GM18505 (cell line): ENCODE results near the gene GJD4.

Source experiments
- ATAC-seq: cut with Tn5 transposase; IDR thresholded peaks from one replicate; pipeline ENCODE4 v1.9.1; 2021; ENCODE audit not compliant: unreplicated experiment
- POLR2A ChIP-seq: IDR thresholded peaks from 4 replicates; pipeline ENCODE4 v1.6.1; 2011; ENCODE audit warnings: borderline replicate concordance; ENCODE audit not compliant: insufficient read depth, insufficient read length; ENCODE audit errors: extremely low read depth

The GJD4 gene

DNA sequence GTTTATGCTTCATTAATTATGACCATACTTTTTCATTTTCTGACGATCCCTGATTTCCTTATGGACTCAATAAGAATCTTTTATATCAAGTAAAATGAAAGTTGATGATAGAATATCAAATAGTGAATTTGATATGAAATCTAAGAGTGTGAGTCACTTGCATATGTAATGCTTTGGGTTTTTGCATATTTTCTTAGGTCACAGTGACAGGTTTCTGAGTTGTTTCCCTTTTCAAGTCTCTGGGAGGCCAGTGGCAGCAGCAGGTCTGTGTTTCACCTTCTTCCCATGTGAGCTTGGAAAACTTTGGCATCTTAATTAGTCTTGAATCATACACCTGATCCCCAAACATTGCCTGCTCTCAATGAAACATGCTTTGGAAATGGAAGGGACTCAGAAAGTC, 34.7 kb upstream of the GJD4 start:
- TF ChIP-seq POLR2A = no peak

DNA sequence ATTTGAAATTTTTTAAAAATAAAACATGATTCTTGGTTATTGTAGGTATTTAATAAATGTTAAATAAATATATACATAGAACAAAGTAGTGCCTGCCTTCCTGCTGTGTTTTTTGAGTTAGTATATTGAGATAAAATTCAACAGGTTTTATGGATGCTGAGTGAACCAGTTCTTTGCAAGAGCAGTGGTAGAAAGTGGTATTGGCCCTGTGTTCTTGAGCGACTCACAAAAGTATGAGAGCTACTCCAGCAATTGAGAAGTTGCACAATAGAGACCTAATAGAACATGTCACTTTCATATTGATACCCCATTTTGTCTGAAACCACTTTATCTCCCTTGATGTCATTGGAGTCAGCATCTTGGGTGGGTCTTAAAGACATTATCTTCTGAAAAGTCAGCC, 32.6 kb upstream of the GJD4 start:
- no peak for TF ChIP-seq POLR2A
- no peak for ATAC-seq

More for the DNA sequence above, 34.7 kb upstream of the GJD4 start:
- no peak for ATAC-seq

DNA sequence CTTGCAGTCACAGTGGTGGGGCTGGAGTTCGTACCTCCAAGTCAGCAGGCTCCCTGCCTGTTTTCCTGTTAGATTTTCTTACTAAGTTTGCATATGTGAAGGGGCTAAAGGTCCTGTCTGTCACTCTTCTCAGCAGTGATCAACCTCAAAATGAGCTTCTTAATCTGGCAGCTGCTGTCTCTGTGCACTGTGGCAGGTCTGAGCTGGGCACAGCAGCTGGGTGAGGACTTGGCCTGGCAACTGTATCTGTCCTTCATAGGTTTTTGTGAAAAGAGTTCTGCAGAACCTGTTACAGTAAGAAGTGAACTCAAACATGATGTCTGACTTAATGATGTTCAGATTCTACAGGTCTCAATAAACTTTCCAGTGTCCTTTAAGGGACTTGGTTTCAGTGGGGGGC, 31.3 kb upstream of the GJD4 start:
- no peak for ATAC-seq
- TF ChIP-seq POLR2A = no peak

DNA sequence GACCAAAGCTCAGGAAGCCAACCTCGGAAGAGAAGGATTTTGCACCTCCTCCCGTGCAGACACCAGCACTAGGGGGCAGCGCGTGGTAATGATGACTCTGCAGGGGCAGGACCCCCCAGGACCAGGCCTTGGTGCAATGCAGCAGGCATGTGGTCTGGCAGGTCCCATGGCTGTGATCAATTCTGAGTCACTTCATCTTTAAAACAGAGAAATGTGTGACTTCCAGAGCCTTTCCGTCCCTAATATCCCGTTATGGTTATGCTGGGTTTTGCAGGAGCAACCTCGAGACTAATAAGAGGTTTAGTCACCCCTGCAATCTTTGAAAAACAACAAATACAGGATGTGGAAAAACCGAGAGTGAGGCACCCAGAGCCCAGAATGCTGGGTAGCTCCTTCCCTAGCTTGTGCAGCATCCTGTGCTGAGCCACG, 30.2 kb upstream of the GJD4 start:
- no peak for TF ChIP-seq POLR2A
- no peak for ATAC-seq

DNA sequence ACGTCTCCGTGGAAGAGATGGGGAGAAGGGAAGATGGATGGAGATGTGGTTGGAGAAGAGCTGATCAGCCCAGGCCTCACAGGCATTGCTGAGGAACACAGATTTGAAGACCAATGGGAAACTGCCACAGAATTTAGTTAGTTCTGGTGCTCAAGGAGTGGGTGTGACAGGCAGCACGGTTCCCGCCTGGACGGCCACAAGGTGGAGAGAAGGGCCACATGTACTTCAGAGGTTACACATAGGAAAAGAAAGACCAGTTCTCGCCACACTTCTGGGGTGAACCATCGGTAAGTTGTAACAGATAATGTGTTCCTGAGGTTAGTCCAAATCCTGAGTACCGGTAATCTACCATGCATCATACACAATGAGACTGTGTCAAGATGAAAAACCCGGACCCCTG, 29.5 kb upstream of the GJD4 start:
- no peak for TF ChIP-seq POLR2A
- ATAC-seq = no peak

DNA sequence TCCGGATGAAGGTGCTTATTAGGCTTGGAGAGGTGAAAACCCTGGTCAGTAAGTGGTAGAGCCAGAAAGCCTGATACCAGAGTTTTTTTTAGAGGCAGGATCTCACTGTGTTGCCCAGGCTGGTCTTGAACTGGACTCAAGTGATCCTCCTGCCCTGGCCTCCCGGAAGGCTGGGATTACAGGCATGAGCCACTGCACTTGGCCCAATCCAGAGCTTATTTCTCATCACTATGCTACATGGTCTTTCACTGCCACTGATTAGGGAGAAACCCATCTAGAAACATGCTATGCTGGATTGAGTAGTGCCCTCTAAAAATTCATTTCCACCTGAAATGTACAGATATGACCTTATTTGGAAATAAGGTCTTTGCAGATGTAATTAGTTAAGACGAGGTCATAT, 28.4 kb upstream of the GJD4 start:
- no peak for ATAC-seq
- TF ChIP-seq POLR2A = no peak

DNA sequence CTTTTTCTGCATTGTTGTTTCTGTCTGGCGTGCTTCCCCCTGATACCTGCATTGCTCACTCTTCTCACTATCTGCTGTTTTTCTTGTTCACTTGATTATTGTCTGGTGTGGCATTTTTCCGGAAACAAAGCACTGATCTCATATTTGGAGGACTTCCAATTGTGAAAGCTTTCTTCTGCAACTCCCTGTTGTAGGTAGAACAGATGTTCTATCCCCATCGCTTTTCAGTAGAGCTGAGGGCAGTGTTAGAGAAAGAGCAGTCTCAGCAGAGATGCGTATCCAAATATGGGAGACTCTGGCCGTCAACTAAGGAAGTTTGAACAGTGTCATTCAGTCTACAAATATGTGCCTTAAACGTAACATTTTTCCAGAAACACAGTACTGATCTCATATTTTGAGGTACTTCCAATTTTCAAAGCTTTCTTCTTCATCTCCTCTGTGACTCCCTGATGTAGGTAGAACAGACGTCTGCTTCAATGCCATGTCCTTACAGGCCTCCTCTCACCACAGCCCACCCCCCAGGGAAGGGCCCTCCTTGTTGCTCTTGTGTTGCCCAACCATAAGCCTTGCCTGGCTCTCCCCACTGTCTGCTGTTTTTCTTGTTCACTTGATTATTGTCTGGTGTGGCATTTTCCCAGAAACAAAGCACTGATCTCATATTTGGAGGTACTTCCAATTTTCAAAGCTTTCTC, 27.1 kb upstream of the GJD4 start:
- no peak for ATAC-seq
- TF ChIP-seq POLR2A = no peak

DNA sequence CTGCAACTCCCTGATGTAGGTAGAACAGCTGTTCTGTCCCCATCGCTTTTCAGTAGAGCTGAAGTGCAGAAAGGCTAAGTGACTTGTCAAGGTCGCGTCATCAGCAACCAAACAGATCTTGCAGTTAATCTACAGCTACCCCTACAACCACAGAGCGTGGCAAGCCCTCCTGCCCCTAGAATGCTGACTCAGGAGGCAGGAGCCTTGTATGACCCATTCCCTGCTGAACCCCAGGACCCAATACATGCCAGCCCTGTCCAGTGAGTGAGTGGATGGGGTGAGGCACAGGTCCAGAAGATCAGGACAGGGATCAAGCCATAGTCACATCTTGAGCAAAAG, 26.6 kb upstream of the GJD4 start:
- TF ChIP-seq POLR2A = no peak
- ATAC-seq = no peak

DNA sequence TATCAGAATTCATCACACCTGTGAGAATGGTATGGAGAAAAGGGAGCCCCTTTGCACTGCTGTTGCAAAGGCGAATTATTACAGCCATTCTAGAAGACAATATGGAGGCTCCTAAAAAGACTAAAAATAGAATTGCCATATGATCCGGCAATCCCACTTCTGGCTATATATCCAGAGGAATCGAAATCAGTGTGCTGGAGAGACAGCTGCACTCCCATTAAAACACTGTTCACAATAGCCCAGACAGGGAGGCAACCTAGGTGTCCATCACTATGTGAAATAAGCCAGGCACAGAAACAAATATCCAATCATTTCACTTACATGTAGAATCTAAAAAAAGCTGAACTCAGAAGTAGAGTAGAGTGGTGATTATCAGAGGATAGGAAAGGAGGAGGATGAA, 26.0 kb upstream of the GJD4 start:
- no peak for TF ChIP-seq POLR2A
- no peak for ATAC-seq

DNA sequence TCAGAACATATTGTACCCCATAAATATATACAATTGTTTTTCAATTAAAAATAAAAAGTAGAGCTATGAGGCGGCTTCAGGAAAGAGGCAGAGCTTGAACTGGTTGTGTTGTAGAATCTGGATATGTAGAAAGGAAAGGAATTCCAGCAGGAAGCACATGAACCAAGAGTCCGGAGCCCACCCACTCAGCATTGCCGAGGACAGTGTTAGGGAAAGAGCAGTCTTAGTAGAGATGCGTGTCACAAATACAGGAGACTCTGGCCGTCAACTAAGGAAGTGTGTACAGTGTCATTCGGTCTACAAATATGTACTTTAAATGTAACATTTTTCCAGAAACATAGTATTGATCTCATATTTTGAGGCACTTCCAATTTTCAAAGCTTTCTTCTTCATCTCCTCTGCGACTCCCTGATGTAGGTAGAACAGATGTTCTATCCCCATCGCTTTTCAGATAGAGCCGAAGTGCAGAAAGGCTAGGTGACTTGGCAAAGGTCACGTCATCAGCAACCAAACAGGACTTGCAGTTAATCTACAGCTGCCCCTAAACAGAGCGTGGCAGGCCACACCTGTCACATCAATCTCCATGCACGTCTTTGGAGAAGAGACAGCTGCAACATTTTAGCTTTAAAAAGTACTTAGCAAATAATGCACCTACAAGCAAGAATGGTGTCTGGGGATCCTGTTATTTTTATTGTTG, 25.3 kb upstream of the GJD4 start:
- TF ChIP-seq POLR2A = no peak
- no peak for ATAC-seq

DNA sequence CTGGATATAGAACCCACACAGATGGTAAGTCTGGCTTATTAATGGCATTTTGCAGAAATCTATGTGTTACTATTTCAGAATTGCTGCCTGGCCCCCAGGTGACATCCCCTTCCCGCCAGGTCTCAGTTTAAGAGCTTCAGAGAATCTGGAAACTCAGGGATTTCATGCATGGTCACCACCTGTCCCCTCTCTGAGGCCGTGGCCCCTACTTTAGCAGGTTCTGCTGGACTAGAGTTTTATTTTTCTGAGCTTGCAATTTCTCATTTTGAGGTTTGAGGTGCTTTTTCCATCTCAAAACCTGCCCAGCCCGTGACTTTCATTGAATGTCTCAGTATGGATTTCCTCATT, 24.7 kb upstream of the GJD4 start:
- ATAC-seq = no peak
- TF ChIP-seq POLR2A = no peak

DNA sequence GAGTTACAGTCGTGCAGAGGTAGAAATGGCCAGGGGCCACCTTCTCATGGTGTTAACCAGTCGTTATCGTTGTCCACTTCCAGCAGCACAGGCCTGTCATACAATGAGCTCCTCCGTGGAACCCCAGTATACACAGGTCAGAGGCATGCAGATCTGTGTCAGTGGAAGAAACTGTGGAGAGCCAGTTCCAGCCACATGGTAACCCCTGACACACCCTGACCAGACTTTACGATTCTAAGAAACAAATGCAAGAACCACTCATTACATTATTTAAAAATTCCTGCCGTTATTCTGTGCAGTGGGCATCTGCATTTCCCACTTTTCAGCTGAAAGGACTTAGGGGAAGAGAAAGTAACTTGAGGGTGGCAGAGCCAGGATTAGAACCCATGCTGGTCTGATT, 23.5 kb upstream of the GJD4 start:
- no peak for ATAC-seq
- TF ChIP-seq POLR2A = no peak

DNA sequence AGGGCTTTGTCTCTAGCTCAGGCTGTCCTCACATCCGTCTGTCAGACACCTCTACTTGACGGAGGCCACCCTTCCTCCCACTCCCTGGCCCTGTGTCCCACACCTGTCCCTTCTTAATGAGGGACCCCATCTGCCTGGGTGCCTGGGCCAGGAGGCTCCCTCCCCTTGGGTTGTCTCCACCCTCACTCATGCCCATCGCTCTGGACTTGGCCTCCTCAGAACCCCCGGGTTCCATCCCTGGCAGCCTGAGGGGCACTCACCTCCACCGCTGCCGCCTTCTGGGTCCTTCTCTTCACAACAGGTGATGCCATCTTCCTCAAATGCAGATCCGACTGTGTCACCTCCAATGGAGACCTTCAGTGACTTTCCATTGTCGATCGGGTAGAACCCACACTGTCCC, 20.2 kb upstream of the GJD4 start:
- TF ChIP-seq POLR2A = no peak
- ATAC-seq = no peak

DNA sequence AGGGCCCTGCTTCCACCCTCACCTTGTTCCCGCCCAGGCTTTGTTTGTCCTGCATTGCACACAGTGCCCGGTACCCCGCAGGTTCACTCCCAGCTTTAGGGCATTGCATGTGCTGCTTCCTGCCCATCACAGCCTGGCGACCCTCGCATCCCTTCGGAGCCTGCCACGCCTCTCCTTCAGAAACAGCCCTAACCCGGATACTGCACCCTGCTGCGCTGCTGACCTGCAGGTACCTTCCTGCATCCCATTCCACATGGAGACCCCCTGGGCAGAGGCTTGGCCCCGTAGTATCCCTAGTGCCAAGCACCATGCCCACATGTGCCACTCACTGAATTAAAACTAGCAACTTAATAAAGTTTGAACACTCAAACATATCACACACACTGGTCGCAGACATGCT, 19.8 kb upstream of the GJD4 start:
- ATAC-seq = no peak
- TF ChIP-seq POLR2A = no peak
